HUES48 (cell line): ENCODE measurements around the gene IFT20.
"Not testable (repeated sequence)": the region's sequence is repeated elsewhere in the genome, so short reads cannot be mapped to it uniquely, and the experiment has no call there.

Experiments
- H3K27ac ChIP-seq: one replicate; pipeline ENCODE4 v1.7.0; 2013; ENCODE audit warnings: low read depth, low read length, inconsistent platforms
- H3K27me3 ChIP-seq: 2 replicates; pipeline ENCODE4 v1.6.1; 2013; ENCODE audit warnings: mild to moderate bottlenecking, low read length; ENCODE audit not compliant: control insufficient read depth, insufficient read depth
- H3K36me3 ChIP-seq: 2 replicates; pipeline ENCODE4 v1.6.1; 2013; ENCODE audit warnings: low read length; ENCODE audit not compliant: control insufficient read depth, insufficient read depth
- H3K4me1 ChIP-seq: 2 replicates; pipeline ENCODE4 v1.6.1; 2013; ENCODE audit warnings: mild to moderate bottlenecking, low read length; ENCODE audit not compliant: control insufficient read depth, insufficient read depth
- H3K4me3 ChIP-seq: 2 replicates; pipeline ENCODE4 v1.5.1; 2013; ENCODE audit warnings: mild to moderate bottlenecking, low read depth, low read length
- H3K9ac ChIP-seq: 2 replicates; pipeline ENCODE4 v1.6.1; 2013; ENCODE audit warnings: mild to moderate bottlenecking, low read depth, low read length, moderate library complexity
- H3K9me3 ChIP-seq: 2 replicates; pipeline ENCODE4 v1.6.1; 2013; ENCODE audit warnings: low read length; ENCODE audit not compliant: control insufficient read depth, insufficient read depth

IFT20 gene

DNA sequence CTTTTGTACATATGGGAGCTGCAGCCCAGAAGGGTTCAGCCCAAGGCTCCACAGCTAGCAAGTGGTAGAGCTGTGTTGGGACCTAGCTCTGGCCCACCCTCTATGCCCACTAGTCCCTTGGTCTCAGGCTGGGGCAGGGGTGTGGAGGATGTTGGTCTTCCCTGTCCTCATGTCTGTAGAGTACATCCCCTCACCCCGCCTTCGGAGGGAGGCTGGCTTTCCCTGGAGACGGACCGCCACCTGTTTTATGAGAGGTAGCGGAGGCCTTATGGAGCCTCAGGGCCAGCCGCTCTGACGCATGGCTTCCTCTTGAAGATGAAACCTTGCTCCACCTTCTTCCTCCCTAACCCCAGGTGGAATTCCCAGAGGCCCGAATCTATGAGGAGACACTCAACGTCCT is 8.7 kb upstream of the IFT20 start:
- Histone ChIP-seq H3K36me3 (peaks cover 90% of the 10 kb centered on the region), H3K4me1 (peaks cover 16% of the 10 kb centered on the region), H3K27ac (no peak overlapping the region), H3K9me3 (no peaks in the 10 kb centered on the region), H3K9ac (no peak overlapping the region), H3K4me3 (no peak overlapping the region), H3K27me3 (no peaks in the 10 kb centered on the region)

DNA sequence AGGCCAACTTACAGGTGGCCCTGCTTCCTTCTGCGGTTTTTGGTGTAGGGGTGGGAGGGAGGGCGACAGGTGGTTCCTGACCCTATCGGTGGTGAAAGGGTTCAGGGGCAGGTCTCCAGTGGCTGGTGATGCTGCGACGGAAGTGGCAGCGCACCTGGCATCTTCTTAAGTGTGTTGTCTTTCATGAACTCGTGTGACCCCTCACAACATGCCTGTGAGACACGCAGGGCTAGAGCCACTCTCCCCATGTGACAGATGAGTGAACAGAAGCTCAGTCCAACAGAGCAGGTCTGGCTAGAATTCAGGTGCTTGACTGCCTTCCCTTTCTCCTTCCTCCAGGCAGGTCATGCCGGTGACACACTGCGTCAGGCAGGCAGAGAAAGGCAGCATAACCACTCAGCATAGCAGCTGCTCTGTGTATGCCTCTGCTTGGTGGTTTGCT is 8.2 kb upstream of the IFT20 start:
- H3K36me3 ChIP-seq, result peaks cover 87% of the 10 kb centered on the region
- no peak overlapping the region for H3K27ac ChIP-seq
- peaks cover 16% of the 10 kb centered on the region for H3K4me1 ChIP-seq
- no peak overlapping the region for H3K4me3 ChIP-seq
- no peaks in the 10 kb centered on the region for H3K9me3 ChIP-seq
- no peaks in the 10 kb centered on the region for H3K27me3 ChIP-seq
- H3K9ac ChIP-seq, result no peak overlapping the region

DNA sequence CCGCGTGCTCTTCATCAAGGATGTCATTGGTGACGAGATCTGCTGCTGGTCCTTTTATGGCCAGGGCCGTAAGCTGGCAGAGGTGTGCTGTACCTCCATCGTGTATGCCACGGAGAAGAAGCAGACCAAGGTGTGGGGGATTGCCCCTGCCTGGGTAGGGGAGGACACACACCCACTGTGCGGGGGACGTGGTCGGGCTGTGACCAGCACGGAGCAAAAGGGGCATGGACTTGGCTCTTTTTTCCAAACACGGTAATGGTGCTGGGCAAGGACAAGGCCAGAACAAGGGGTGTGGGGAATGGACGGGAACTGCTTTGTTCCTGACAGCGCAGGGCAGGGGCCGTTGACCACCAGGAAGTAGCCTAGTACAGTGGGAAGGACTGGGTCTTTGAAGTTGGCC is 7.0 kb upstream of the IFT20 start:
- Histone ChIP-seq H3K27ac (no peak overlapping the region), H3K4me1 (peaks cover 15% of the 10 kb centered on the region), H3K36me3 (peaks cover 77% of the 10 kb centered on the region), H3K27me3 (no peaks in the 10 kb centered on the region), H3K4me3 (no peak overlapping the region), H3K9me3 (no peaks in the 10 kb centered on the region), H3K9ac (no peak overlapping the region)

DNA sequence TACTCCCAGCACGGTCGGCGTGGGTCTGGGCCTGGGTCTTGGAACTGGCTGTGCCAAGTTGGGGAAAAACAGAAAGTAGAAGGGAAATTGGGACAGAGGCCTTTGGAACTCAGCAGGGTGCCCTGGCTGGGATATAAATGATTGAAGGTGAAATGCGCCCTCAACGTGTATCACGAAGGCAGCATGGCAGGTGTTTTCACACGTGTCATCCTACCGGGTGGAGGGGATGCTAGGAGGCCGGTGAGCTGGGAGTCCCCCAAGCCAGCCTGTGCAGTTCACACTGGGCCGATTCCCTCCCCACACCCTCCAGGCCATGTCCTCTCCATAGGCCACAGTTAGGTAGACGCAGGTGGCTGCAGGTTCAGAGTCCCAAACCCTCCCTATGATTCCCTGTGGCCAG is 6.2 kb upstream of the IFT20 start:
- H3K27ac ChIP-seq, result no peak overlapping the region
- peaks cover 69% of the 10 kb centered on the region for H3K36me3 ChIP-seq
- H3K4me1 ChIP-seq, result peaks cover 14% of the 10 kb centered on the region
- H3K9me3 ChIP-seq, result no peaks in the 10 kb centered on the region
- H3K9ac ChIP-seq, result no peak overlapping the region
- H3K4me3 ChIP-seq, result no peak overlapping the region
- no peaks in the 10 kb centered on the region for H3K27me3 ChIP-seq

DNA sequence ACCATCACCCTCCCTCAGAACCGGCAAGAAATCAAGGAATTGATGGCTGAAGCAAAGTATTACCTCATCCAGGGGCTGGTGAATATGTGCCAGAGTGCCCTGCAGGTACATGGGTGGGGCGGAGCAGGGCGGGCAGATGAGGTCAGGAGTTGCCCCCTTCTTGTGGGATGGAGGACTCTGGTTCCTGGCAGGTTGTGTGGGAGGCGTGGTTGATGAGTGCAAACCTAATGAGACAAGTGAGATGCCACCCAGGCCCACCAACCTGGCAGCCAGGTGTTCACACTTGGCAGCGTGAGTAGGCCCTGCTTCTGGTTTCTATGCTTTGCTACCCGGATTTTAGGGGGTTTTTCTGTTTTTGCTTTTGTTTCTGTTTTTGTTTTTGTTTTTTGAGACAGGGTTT is 5.1 kb upstream of the IFT20 start:
- Histone ChIP-seq H3K36me3 (peaks cover 57% of the 10 kb centered on the region), H3K9ac (no peak overlapping the region)

DNA sequence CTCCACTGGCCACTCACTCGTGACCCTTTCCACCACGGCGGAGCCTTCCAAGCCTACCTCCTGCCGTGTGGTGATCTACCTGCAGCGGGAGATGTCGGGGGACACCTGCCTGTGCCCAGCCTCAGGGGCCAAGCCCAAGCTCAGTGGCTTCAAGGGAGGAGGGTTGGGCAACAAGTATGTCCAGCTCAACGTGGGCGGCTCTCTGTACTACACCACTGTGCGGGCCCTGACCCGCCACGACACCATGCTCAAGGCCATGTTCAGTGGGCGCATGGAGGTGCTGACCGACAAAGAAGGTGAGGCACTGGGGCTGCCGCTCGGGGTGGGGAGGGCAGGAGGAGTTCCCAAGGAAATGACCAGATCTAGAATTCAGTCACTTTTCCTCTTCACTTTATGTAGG is 4.2 kb upstream of the IFT20 start:
- no peak overlapping the region for H3K4me3 ChIP-seq
- no peak overlapping the region for H3K27ac ChIP-seq
- peaks cover 48% of the 10 kb centered on the region for H3K36me3 ChIP-seq
- no peak overlapping the region for H3K9ac ChIP-seq
- H3K9me3 ChIP-seq, result no peaks in the 10 kb centered on the region
- peaks cover 7% of the 10 kb centered on the region for H3K4me1 ChIP-seq
- H3K27me3 ChIP-seq, result no peaks in the 10 kb centered on the region

More for the DNA sequence above, 5.1 kb upstream of the IFT20 start:
- Histone ChIP-seq H3K27ac (no peak overlapping the region), H3K4me1 (peaks cover 7% of the 10 kb centered on the region), H3K4me3 (no peak overlapping the region), H3K9me3 (no peaks in the 10 kb centered on the region), H3K27me3 (no peaks in the 10 kb centered on the region)

DNA sequence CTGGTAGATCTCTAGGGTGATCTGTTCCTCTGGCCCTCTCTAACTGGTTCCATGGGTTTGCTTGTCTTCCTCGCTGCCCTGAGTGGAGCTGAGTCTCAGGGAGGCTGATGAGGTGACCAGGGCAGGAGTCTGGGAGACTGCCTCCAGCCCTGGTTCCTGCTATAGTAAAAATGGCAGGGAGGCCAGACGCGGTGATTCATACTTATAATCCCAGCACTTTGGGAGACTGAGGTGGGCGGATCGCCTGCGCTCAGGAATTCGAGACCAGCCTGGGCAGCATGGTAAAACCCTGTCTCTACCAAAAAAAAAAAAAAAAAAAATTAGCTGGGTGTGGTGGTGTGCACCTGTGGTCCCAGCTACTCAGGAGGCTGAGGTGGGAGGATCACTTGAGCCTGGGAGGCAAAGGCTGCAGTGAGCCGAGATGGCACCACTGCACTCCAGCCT is 3.5 kb upstream of the IFT20 start:
- H3K36me3 ChIP-seq, result peaks cover 42% of the 10 kb centered on the region
- H3K4me3 ChIP-seq, H3K27me3 ChIP-seq, H3K9me3 ChIP-seq, H3K4me1 ChIP-seq, H3K9ac ChIP-seq, H3K27ac ChIP-seq: not testable (repeated sequence)

DNA sequence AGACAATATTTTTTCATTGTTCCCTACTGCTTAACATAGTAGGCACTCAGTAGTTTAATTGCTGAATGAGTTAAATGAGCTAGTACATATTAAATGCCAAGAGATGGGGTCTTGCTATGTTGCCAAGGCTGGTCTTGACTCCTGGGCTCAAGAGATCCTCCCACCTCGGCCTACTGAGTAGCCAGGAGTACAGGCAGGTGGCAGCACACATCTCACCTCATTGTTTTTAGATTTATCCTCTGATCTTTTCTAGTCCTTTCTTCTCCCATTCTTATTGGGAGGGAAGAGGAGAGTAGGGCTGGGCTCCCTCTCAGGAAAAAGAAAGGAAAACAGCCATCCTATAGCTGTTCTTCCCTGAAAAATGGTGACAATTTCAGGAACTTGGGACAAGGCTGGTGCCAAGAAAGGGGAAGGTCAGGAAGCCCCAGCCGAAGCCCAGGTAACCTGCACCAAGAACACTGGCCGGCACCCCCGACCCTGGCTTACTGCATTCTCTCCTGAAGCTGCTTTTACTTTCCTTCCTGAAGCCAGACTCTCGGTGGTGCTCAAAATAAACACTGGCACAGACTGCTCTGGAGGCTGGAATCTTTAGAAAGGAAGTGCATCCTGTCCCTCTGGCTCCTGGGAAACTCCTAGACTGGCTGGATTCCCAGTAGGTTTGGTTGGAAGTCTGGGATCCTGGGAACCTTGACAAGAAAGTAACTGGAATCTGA is 2.9 kb upstream of the IFT20 start:
- Histone ChIP-seq H3K9ac (no peak overlapping the region), H3K4me3 (no peak overlapping the region), H3K9me3 (no peaks in the 10 kb centered on the region), H3K27me3 (no peaks in the 10 kb centered on the region), H3K4me1 (peaks cover 7% of the 10 kb centered on the region), H3K36me3 (peaks cover 38% of the 10 kb centered on the region), H3K27ac (no peak overlapping the region)

DNA sequence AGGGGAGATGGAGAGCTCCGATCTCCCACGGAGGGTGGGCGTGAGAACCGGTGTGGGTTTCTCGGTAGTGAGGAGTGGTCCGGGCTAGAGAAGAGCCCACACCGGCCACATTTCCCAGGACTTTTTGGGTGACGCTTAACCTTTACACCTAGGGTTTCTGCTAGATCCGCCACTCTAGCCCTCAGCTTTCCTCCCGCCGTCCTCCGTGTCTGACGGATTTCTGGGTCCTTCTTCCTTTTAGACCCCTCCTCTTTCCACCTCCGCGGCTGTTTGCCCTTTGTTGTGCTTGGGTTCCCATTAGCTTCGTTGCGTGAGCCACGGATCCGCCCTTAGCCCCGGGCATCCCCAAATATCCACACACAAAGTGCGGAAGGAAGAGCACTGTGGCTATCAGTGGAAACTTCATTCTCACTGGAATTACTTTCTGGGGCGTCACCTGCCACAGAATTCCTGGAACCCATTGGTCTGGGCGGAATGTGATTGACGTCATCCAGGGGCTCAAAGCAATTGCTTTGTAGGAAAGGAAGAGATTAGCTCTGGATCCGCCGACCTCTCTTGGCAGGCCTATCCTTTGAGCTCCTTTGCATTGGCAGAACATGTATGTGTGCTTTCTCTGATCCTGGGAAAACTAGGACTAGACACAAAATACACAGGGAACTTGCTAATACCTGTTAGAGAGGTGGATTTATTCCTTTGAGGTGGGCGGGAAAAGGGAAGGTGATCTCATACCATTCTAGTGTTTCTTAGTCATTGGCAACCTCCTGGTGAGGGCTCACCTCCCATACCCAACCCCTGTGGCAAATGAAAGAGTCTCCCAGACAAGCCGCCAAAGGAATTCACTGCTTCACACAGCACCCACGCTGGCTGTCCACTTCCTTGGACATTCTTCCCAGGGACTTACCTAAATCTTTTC is 943 bp upstream of the IFT20 start:
- Histone ChIP-seq H3K27me3 (no peaks in the 10 kb centered on the region), H3K9ac (peak overlapping the region; percentile 90), H3K36me3 (peaks cover 18% of the 10 kb centered on the region), H3K4me1 (peaks cover 7% of the 10 kb centered on the region), H3K27ac (peak overlapping the region; percentile 83), H3K4me3 (peak overlapping the region; percentile 94), H3K9me3 (no peaks in the 10 kb centered on the region)

DNA sequence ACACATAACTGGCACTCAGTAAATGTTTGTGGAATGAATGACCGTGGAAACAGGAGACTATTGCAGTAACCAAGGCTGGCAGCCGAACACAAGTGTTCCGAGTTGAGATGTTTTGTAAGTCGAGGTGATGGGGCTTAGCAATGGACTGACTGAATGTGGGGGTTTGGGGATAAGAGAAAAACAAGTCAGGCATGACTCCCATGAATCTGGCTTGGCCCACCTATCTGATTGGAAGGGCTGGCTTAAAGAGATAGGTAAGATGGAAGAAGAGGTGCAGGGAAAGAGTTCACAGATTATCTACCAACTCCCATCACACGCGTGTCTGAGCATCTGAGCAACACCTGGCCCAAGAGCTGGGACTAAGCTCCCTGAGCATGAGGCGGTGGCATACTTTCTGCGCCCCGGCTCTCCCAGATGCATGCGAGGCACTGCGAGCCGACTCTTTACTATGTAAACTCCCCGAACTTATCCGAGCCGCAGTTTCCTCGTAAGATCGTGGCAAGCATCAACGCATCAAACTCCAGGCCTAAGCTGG is 539 bp downstream of the IFT20 start:
- Histone ChIP-seq H3K27me3 (no peaks in the 10 kb centered on the region), H3K36me3 (peaks cover 6% of the 10 kb centered on the region), H3K9me3 (no peaks in the 10 kb centered on the region), H3K9ac (peak overlapping the region; percentile 62), H3K4me3 (peak overlapping the region; percentile 94), H3K27ac (peak overlapping the region; percentile 84), H3K4me1 (peaks cover 7% of the 10 kb centered on the region)

DNA sequence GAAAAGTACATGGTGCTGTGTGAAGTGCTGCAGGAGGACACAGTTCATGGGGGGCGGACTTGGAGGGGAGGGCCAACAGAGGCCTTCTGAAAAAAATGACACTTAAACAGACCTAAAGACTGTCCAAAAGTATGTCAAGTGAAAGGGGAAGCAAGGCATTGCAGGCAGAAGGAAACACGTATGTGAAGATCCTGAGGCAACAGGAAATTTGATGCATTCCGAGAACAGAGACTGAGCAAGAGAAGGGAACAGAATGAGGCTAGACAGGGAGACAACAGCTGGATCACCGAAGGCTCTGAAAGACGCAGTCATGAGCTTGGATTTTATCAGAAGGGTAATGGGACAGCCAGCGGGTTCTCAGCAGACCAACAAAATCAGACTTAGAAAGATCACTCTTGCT is 1.1 kb downstream of the IFT20 start:
- peaks cover 7% of the 10 kb centered on the region for H3K4me1 ChIP-seq
- no peaks in the 10 kb centered on the region for H3K27me3 ChIP-seq
- peaks cover 7% of the 10 kb centered on the region for H3K36me3 ChIP-seq
- no peaks in the 10 kb centered on the region for H3K9me3 ChIP-seq
- H3K9ac ChIP-seq, result no peak overlapping the region
- H3K27ac ChIP-seq, result no peak overlapping the region
- peak overlapping the region; percentile 94 for H3K4me3 ChIP-seq
